ENCODE measurements around the gene ZNF724.
"Not testable (repeated sequence)": the region's sequence is repeated elsewhere in the genome, so short reads cannot be mapped to it uniquely, and the experiment has no call there.

ZNF724 gene

GRCh38 chr19:23249911-23250649 is at the start of gene ZNF724:
TSS of gene ZNF724 (minus strand) at chr19:23250394. CDS start at chr19:23250242, 152 bp downstream.
- Histone ChIP-seq H3K4me1 (peaks cover 0 to 13% (median 5%) of the 10 kb centered on the region in 4 donors), H3K4me3 (peak within 1 kb of the TSS; percentile 51 to 55), H3K9me3 (no peaks in the 10 kb centered on the region), H3K36me3 (no peaks in the 10 kb centered on the region), H3K27me3 (no peaks in the 10 kb centered on the region), H3K27ac (peak within 1 kb of the TSS; percentile 3 to 34)
- intact Hi-C loops (cut with DNase I; ENCODE audit: low total_unique reads) = loop anchor here (10.0 kb wide), 1 partner anchor 145 kb away; the partner anchor contains the start of gene ZNF91
- TF ChIP-seq CTCF (IDR thresholded peaks at IDR 0.05) = no peak
- peak; percentile 93 to 94 for DNase-seq

DNA sequence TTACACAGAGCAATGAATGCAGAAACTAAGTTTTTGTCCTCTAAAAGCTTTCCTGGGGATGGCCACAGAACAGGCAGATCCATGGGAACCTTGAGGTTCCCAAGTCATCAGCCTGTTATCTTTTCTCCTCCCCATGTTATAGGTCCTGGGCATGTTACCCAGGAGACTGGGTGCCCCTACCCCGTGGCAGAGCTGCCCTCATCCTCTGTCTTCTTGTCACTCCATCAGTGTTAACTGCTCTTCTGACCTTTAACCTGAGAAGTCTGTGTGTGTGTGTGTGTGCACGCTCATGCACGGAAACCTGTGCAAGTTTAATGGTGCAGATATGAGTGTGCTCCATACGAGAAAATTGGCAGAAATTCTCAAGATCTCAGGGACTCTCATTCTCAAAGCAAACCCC is 43.9 kb upstream of the ZNF724 start:
- Histone ChIP-seq H3K9me3 (no peaks in the 10 kb centered on the region), H3K4me1 (no peaks in the 10 kb centered on the region), H3K27ac (no peak overlapping the region), H3K36me3 (no peaks in the 10 kb centered on the region), H3K27me3 (no peaks in the 10 kb centered on the region), H3K4me3 (no peak overlapping the region)
- intact Hi-C loops (cut with DNase I; ENCODE audit: low total_unique reads) = no loop called here
- no peak for DNase-seq
- TF ChIP-seq CTCF (IDR thresholded peaks at IDR 0.05) = no peak

DNA sequence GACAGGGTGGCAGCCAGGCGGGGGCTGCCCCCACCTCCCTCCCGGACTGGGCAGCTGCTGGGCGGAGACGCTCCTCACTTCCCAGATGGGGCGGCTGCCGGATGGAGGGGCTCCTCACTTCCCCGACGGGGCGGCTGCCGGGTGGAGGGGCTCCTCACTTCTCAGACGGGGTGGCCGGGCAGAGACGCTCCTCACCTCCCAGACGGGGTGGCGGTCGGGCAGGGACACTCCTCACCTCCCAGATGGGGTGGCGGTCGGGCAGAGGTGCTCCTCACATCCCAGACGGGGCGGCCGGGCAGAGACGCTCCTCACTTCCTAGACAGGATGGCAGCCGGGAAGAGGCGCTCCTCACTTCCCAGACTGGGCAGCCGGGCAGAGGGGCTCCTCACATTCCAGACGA is 39.8 kb upstream of the ZNF724 start:
- intact Hi-C loops (cut with DNase I; ENCODE audit: low total_unique reads); H3K27me3 ChIP-seq; H3K4me3 ChIP-seq; H3K36me3 ChIP-seq; H3K27ac ChIP-seq; H3K9me3 ChIP-seq; H3K4me1 ChIP-seq; DNase-seq: not testable (repeated sequence)

- no peaks in the 10 kb centered on the region for H3K9me3 ChIP-seq
- H3K4me1 ChIP-seq = no peaks in the 10 kb centered on the region
- H3K4me3 ChIP-seq = no peak overlapping the region
- intact Hi-C loops (cut with DNase I; ENCODE audit: low total_unique reads) = no loop called here
- no peaks in the 10 kb centered on the region for H3K27me3 ChIP-seq
- no peak overlapping the region for H3K27ac ChIP-seq
- TF ChIP-seq CTCF (IDR thresholded peaks at IDR 0.05) = no peak
- DNase-seq = no peak
- no peaks in the 10 kb centered on the region for H3K36me3 ChIP-seq
Observed at GRCh38 chr19:23287620-23288019, 37.4 kb upstream of the ZNF724 start.

GRCh38 chr19:23286477-23286876 is 36.3 kb upstream of the ZNF724 start:
- H3K36me3 ChIP-seq = no peaks in the 10 kb centered on the region
- intact Hi-C loops (cut with DNase I; ENCODE audit: low total_unique reads) = no loop called here
- no peaks in the 10 kb centered on the region for H3K4me1 ChIP-seq
- no peak for TF ChIP-seq CTCF (IDR thresholded peaks at IDR 0.05)
- H3K27ac ChIP-seq = no peak overlapping the region
- no peak for DNase-seq
- no peaks in the 10 kb centered on the region for H3K27me3 ChIP-seq
- no peaks in the 10 kb centered on the region for H3K9me3 ChIP-seq
- no peak overlapping the region for H3K4me3 ChIP-seq

- Histone ChIP-seq H3K27me3 (no peaks in the 10 kb centered on the region), H3K36me3 (no peaks in the 10 kb centered on the region), H3K9me3 (no peaks in the 10 kb centered on the region), H3K4me1 (no peaks in the 10 kb centered on the region), H3K27ac (no peak overlapping the region), H3K4me3 (no peak overlapping the region)
- DNase-seq = no peak
- no peak for TF ChIP-seq CTCF (IDR thresholded peaks at IDR 0.05)
- intact Hi-C loops (cut with DNase I; ENCODE audit: low total_unique reads) = no loop called here
Observed at GRCh38 chr19:23285948-23286347, 35.8 kb upstream of the ZNF724 start.

GRCh38 chr19:23285326-23285725 is 35.1 kb upstream of the ZNF724 start:
- intact Hi-C loops (cut with DNase I; ENCODE audit: low total_unique reads); H3K4me3 ChIP-seq; H3K27ac ChIP-seq; H3K9me3 ChIP-seq; DNase-seq; H3K27me3 ChIP-seq; H3K36me3 ChIP-seq; H3K4me1 ChIP-seq: not testable (repeated sequence)

Measured in tibial artery (tissue), 4 donors.